ENCODE results near the gene TOM1.

GRCh38 chr22:35301372-35301874 lies 1.7 kb downstream of the TOM1 start:
- TF ChIP-seq SUZ12 (IDR thresholded peaks at IDR 0.05; ENCODE audit: unreplicated experiment) (no peak), CHD1 (IDR thresholded peaks at IDR 0.05; ENCODE audit: low read depth, low read length) (no peak), POLR2A (IDR thresholded peaks at IDR 0.05; ENCODE audit: low read depth, low read length) (no peak), EP300 (IDR thresholded peaks at IDR 0.05; ENCODE audit: borderline replicate concordance in 1 of 2, control insufficient read depth in 1 of 2, low read depth in 2 of 2, low read length in 2 of 2) (no peak), SIN3A (IDR thresholded peaks at IDR 0.05; ENCODE audit: low read depth, low read length) (no peak)

All from GM12878 (cell line).